Hematopoietic multipotent progenitor cell treated with erythropoietin and hydrocortisone succinate and interleukin-3 and kit ligand, for 17 days (in vitro differentiated cells): ENCODE measurements around the gene SKAP1.
A peak's percentile ranks its signal among the peaks of the same experiment; 100 is the strongest.
"Not testable (repeated sequence)": the region's sequence is repeated elsewhere in the genome, so short reads cannot be mapped to it uniquely, and the experiment has no call there.

Experiments
- DNase-seq: peaks from one replicate; pipeline ENCODE4 v3.0.0-alpha.2; 2015; ENCODE audit warnings: low spot score

Gene SKAP1

DNA sequence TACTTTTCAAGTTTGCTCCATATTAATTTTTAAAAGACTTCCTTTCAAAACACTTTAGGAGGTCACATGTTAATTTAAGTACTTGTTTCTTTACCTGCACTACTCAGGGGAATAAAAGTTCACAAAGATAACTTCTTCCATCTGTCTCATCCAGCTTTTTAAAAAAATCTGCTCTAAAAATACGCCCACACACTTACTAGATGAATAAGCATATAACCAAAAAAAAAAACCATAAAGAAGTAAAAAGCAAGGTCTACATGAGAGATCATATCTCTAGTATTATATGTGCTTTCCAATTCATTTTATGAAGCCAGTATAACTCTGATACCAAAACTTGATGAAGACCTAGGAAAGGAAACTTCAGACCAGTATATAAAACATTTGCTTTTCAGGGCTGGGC lies 17.2 kb downstream of the SKAP1 start:
- DNase-seq, result no peak

DNA sequence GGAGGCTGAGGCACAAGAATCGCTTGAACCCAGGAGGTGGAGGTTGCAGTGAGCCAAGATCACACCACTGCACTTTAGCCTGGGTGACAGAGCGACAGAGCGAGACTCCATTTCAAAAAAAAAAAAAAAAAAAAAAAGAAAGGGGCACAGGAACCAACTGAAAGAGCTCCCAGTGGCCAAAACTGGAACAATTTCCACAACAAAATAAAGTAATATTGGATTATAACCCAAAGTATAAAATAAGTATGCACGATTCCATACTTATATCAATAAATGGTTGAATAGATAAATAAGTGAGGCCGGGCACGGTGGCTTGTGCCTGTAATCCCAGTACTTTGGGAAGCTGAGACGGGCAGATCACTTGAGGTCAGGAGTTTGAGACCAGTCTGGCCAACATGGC lies 19.2 kb downstream of the SKAP1 start:
- not testable (repeated sequence) for DNase-seq

- DNase-seq, result no peak
These were observed 20.4 kb downstream of the SKAP1 start for GRCh38 chr17:48409607-48410006.

DNA sequence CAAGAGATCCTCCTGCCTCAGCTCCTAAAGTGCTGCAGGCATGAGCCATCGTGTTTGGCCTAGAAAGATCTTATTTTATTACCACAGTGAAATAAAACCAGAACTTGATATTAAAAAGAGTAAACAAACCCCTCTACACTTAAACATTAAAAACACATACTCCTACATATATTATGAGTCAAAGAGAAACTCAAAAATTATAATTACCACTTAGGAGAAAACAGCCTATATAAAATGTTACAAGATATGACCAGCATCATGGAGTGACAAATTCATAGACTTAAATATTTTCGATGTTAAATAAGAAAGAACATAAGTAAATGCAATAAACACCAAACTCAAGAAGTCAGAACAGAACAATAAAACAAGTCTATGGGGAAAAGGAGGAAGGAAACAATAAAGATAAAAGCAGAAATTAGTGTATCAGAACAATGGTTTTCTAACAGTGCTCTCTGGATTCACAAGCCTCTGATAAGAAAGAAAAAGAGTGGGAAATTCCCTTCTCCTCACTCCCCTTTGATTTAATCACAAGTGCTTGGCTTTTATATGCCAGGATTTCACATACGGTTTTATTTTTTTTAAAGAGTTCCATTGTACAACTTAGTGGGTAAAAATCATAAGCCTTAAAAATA lies 23.0 kb downstream of the SKAP1 start:
- no peak for DNase-seq

GRCh38 chr17:48394821-48395220 lies 35.2 kb downstream of the SKAP1 start:
- DNase-seq, result no peak

DNA sequence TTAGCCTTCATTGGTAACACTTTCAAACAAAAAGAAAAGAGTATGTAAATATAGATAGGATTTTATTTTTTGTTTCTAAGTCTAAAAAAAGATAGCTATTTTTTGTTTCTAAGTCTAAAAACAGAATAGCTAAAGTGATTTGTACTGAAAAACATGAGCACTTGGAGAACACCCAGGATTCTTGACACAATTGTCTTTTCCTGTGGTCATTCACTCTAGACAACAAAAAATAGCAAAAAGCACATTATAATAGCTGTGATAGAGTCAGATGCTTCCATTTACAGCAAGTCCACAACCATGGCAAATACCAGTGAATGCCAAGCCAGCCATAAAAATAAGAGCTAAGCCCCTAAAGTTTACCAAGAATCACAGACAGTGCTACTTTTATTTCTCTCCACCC lies 36.7 kb downstream of the SKAP1 start:
- no peak for DNase-seq

DNA sequence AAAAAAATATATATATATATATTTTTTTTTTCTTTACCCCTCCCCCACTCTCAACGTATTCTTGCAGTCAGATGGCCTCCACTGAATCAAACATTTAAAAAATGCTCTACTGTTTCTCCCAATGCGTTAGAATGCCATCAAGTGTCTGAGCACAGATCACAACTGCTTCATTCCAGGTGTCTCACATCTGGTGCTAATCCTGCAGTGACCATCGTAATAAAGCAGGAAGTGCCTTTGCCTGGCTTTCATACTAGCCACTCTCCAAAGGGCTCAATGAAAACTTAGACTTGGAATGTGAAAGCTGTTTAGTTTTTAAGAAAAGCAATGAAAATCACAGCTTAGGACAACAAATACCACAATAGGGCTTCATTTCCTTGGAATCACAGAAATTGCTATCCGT lies 37.2 kb downstream of the SKAP1 start:
- DNase-seq, result no peak

- DNase-seq, result no peak
These were observed 38.6 kb downstream of the SKAP1 start for GRCh38 chr17:48391444-48391843.

DNA sequence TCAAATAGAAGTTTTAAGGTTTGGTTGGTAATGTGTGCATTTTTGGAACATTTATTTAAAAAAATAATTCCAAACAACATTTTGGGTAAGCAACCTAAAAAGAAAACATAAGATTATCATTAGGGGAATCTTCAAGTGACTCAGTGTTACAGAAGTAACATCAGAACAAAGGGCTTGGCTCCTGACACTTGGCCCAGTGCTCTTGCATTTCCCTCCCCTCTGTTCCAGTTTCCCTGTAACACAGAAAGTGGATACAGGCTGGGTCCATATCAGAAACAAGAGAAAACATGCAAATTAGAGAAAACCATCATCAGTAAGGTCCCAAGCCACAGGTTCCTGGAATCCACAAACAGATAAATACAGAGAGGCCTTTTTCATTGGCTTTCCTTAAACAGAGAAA lies 40.1 kb downstream of the SKAP1 start:
- no peak for DNase-seq

- no peak for DNase-seq
These were observed 40.9 kb downstream of the SKAP1 start for GRCh38 chr17:48388955-48389743.

- DNase-seq, result no peak
These were observed 43.2 kb downstream of the SKAP1 start for GRCh38 chr17:48386826-48387225.

- no peak for DNase-seq
These were observed 44.7 kb downstream of the SKAP1 start for GRCh38 chr17:48385319-48385718.

GRCh38 chr17:48384164-48384563 lies 45.9 kb downstream of the SKAP1 start:
- DNase-seq, result no peak

GRCh38 chr17:48382989-48383388 lies 47.0 kb downstream of the SKAP1 start:
- no peak for DNase-seq

DNA sequence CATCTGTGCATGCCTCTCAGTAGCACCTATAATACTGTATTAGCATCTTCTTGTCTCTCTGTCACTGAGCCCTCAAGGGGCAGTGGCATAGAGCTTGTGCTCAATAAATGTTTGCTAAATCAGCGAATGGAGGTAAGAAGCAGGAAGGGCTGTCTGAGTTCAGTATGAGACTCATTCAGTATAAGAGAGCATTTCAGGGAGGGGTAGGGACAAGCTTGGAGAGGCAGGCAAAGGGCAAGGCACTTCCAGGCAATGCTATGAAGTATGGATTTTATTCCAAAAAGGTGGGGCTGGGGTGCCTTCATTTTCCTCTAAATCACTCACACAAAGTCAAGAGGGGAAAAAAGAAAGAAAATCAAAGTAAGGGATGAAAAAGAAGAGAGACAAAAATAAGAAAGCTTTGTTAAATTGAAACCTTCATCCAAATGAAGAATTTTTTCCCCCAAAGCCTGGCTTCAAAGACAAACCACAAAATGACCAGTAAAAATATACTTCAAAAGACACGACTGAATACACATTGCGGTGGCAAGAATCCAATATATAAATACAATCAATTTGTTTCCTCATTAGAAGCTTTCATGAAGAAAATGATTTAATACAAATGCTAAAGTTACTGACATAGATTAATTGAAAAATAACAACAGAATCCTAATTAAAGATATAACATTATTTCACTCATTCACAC lies 51.2 kb downstream of the SKAP1 start:
- DNase-seq, result no peak

GRCh38 chr17:48378238-48378637 lies 51.8 kb downstream of the SKAP1 start:
- no peak for DNase-seq

DNA sequence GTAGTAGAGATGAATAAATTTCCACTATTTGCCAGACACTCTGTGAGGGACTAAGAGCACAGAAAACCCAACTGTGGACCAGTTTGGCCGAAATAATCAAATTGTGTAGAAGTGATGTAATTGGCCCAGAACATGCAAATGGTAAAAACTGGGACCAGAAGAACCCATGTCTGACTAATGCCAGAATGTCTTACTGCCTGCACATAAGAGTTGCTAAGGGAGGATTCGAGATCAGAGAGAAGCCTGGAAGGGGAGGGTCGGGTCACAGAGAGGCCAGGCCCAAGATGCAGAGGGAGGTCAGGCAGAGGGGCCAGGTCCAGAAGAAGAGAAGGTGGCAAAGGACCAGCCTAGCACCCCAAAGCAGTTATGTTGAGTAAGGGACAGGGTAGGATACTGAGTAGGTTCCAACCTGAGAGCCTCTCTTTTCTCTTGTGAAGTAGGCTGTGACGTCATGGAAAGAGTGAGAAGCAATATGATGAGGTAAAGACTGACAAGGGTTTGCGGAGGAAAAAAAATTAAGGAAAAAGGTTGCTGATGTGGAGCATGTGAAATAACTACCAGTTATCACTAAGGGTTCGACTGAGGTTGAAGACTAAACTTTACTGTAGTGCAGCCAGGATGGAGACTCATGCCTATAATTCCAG lies 53.2 kb downstream of the SKAP1 start:
- DNase-seq, result no peak

- DNase-seq, result no peak
These were observed 54.7 kb downstream of the SKAP1 start for GRCh38 chr17:48375356-48375755.

GRCh38 chr17:48374650-48375230 lies 55.3 kb downstream of the SKAP1 start:
- DNase-seq, result peak; percentile 68

- DNase-seq, result no peak
These were observed 56.1 kb downstream of the SKAP1 start for GRCh38 chr17:48373883-48374282.

- DNase-seq, result no peak
These were observed 56.7 kb downstream of the SKAP1 start for GRCh38 chr17:48373130-48373830.

DNA sequence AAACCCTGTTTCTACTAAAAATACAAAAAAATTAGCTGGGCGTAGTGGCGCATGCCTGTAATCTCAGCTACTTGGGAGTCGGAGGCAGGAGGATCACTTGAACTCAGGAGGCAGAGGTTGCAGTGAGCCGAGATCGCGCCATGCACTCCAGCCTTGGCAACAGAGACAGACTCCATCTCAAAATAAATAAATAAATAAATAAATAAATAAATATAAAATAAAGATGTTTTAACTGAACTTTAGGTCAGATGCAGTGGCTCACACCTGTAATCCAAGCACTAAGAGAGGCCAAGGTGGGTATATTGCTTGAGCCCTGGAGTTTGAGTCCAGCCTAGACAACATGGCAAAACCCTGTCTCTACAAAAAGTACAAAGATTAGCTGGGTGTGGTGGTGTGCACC lies 61.0 kb downstream of the SKAP1 start:
- DNase-seq, result not testable (repeated sequence)
